ENCODE measurements around the gene CCDC181.
A peak's percentile ranks its signal among the peaks of the same experiment; 100 is the strongest.

CCDC181 gene

GRCh38 chr1:169368406-169368769 lies 58.9 kb downstream of the CCDC181 start:
- DNase-seq (ENCODE audit: insufficient read length, low spot score) (no peak), FAIRE-seq (no peak)
- TF ChIP-seq POLR2A (IDR thresholded peaks at IDR 0.05; ENCODE audit: low read depth, low read length) (no peak), SPI1 (IDR thresholded peaks at IDR 0.05; ENCODE audit: low read depth, low read length) (no peak), POLR2AphosphoS5 (IDR thresholded peaks at IDR 0.05; ENCODE audit: low read depth, low read length) (no peak), POU2F2 (IDR thresholded peaks at IDR 0.05; ENCODE audit: low read depth, low read length) (no peak), TAF1 (IDR thresholded peaks at IDR 0.05; ENCODE audit: low read depth, low read length) (no peak), PAX5 (IDR thresholded peaks at IDR 0.05; ENCODE audit: insufficient read depth, low read length, severe bottlenecking) (no peak)

GRCh38 chr1:169367686-169368405 lies 59.4 kb downstream of the CCDC181 start, which contains the start of the genes BLZF1 and NME7:
Gene BLZF1 (plus strand): TSS chr1:169368195. CDS start chr1:169369523, 1,328 bp downstream.
Gene NME7 (minus strand): TSS chr1:169367797. CDS start chr1:169367710, 87 bp downstream.
- peak; percentile 50; the same call in 1 of the 2 replicates for TF ChIP-seq POLR2A (IDR thresholded peaks at IDR 0.05; ENCODE audit: low read depth, low read length)
- TF ChIP-seq SPI1 (IDR thresholded peaks at IDR 0.05; ENCODE audit: low read depth, low read length) = peak; percentile 59
- TF ChIP-seq PAX5 (IDR thresholded peaks at IDR 0.05; ENCODE audit: insufficient read depth, low read length, severe bottlenecking) = no peak
- DNase-seq (ENCODE audit: insufficient read length, low spot score) (peak; percentile 39), FAIRE-seq (peak; percentile 100)

DNA sequence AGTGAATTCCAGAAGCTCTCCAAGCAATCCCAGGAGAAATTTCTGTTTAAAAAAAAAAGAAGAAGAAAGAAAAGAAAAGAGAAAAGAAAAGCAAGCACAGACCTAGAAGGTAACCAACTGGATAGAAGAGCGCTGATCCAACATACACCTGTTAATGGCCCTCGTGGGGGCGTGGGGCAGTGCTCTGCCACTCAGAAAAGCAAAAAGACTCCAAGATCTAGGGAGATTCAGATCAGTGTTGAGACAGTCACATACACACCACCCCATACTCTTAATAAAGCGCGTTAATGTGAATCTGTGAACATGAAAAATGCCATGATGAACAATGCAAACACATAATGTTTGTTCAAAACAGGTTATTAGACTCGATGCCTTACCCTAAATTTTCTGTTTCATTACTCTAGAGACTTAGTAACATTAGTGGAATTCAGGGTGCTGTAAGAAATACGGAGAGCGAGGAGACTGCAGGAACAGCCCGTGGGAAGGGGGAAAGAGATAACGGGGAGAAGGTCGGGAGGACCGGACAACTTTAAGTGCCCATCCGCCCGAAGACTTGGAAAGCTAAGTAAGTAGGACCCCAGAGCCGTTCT lies 60.1 kb downstream of the CCDC181 start:
- FAIRE-seq (no peak), DNase-seq (ENCODE audit: insufficient read length, low spot score) (no peak)
- no peak for TF ChIP-seq POLR2A (IDR thresholded peaks at IDR 0.05; ENCODE audit: low read depth, low read length)
- TF ChIP-seq TAF1 (IDR thresholded peaks at IDR 0.05; ENCODE audit: low read depth, low read length) = no peak
- TF ChIP-seq POLR2AphosphoS5 (IDR thresholded peaks at IDR 0.05; ENCODE audit: low read depth, low read length) = no peak
- no peak for TF ChIP-seq PAX5 (IDR thresholded peaks at IDR 0.05; ENCODE audit: insufficient read depth, low read length, severe bottlenecking)
- no peak for TF ChIP-seq POU2F2 (IDR thresholded peaks at IDR 0.05; ENCODE audit: low read depth, low read length)
- no peak for TF ChIP-seq SPI1 (IDR thresholded peaks at IDR 0.05; ENCODE audit: low read depth, low read length)

GRCh38 chr1:169364948-169365347 lies 62.3 kb downstream of the CCDC181 start:
- TF ChIP-seq TAF1 (IDR thresholded peaks at IDR 0.05; ENCODE audit: low read depth, low read length) (no peak), PAX5 (IDR thresholded peaks at IDR 0.05; ENCODE audit: insufficient read depth, low read length, severe bottlenecking) (no peak), POLR2A (IDR thresholded peaks at IDR 0.05; ENCODE audit: low read depth, low read length) (no peak), POU2F2 (IDR thresholded peaks at IDR 0.05; ENCODE audit: low read depth, low read length) (no peak), SPI1 (IDR thresholded peaks at IDR 0.05; ENCODE audit: low read depth, low read length) (no peak), POLR2AphosphoS5 (IDR thresholded peaks at IDR 0.05; ENCODE audit: low read depth, low read length) (no peak)
- no peak for DNase-seq (ENCODE audit: insufficient read length, low spot score)
- no peak for FAIRE-seq

DNA sequence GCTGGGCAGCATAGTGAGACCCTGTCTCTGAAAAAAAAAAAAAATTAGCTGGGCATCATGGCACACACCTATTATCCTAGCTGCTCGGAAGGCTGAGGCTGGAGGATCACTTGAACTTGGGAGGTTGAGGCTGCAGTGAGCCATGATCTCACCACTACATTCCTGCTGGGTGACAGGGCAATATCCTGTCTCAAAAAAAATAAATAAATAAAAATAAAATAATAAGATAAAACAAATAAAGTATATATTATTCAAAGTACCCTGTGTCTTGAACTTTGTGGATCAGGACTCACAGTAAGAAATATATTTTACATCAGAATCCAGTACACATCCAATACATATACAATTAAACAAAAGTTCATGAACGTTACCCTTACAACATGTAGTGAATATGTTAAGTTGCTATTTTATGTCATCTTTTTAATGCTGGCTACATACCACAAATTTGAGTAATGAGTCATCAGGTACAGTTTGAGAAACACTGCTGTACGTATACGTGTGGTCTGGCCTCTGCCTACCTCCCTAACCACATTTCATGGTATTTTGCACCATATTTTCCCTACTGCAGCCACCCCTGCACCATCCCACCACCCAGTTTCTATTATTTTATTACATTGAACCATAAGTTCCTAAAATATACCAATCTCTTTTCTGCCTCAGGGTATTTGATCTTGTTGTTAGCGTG lies 64.1 kb downstream of the CCDC181 start:
- FAIRE-seq (peak; percentile 94), DNase-seq (ENCODE audit: insufficient read length, low spot score) (no peak)
- TF ChIP-seq POLR2AphosphoS5 (IDR thresholded peaks at IDR 0.05; ENCODE audit: low read depth, low read length) = no peak
- TF ChIP-seq POLR2A (IDR thresholded peaks at IDR 0.05; ENCODE audit: low read depth, low read length) = no peak
- TF ChIP-seq POU2F2 (IDR thresholded peaks at IDR 0.05; ENCODE audit: low read depth, low read length) = peak; percentile 76
- TF ChIP-seq SPI1 (IDR thresholded peaks at IDR 0.05; ENCODE audit: low read depth, low read length) = no peak

DNA sequence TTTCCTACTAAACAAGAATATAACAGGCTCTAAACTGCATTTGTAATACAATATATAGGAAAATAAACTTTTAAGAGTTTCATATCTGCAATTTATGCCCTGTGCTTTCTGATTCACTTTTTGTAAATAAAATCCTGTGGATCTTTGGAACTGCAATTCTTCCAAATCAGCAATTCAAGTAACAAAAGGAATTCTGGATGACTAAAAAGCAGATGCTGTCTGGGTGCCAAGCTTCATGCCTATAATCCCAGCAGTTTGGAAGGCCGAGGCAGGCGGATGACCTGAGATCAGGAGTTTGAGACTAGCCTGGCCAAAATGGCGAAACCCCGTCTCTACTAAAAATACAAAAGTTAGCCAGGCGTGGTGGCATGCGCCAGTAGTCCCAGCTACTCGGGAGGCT lies 66.0 kb downstream of the CCDC181 start:
- TF ChIP-seq POLR2A (IDR thresholded peaks at IDR 0.05; ENCODE audit: low read depth, low read length) = no peak
- TF ChIP-seq PAX5 (IDR thresholded peaks at IDR 0.05; ENCODE audit: insufficient read depth, low read length, severe bottlenecking) = no peak
- TF ChIP-seq POLR2AphosphoS5 (IDR thresholded peaks at IDR 0.05; ENCODE audit: low read depth, low read length) = no peak
- no peak for TF ChIP-seq POU2F2 (IDR thresholded peaks at IDR 0.05; ENCODE audit: low read depth, low read length)
- TF ChIP-seq SPI1 (IDR thresholded peaks at IDR 0.05; ENCODE audit: low read depth, low read length) = no peak
- no peak for TF ChIP-seq TAF1 (IDR thresholded peaks at IDR 0.05; ENCODE audit: low read depth, low read length)
- no peak for FAIRE-seq

DNA sequence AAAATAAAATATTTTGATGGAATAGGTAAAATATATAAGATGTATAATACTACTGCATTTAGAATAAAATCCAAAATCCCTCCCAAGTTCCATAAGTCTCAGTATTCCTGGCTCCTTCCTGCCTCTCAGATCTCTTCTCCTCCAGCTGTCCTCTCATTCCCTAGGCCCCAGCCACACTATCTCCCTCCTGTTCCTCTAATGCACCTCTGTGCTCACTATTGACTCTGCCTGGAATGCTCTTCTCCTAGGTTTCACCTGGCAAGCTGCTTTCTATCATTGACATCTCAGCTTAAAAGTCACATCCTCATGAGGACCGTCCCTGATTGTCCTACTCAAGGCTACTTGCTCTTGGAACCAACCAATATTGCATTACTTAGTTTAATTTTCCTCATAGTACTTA lies 66.9 kb downstream of the CCDC181 start:
- no peak for TF ChIP-seq PAX5 (IDR thresholded peaks at IDR 0.05; ENCODE audit: insufficient read depth, low read length, severe bottlenecking)
- no peak for TF ChIP-seq POU2F2 (IDR thresholded peaks at IDR 0.05; ENCODE audit: low read depth, low read length)
- no peak for TF ChIP-seq TAF1 (IDR thresholded peaks at IDR 0.05; ENCODE audit: low read depth, low read length)
- TF ChIP-seq SPI1 (IDR thresholded peaks at IDR 0.05; ENCODE audit: low read depth, low read length) = no peak
- TF ChIP-seq POLR2AphosphoS5 (IDR thresholded peaks at IDR 0.05; ENCODE audit: low read depth, low read length) = no peak
- TF ChIP-seq POLR2A (IDR thresholded peaks at IDR 0.05; ENCODE audit: low read depth, low read length) = no peak
- no peak for DNase-seq (ENCODE audit: insufficient read length, low spot score)
- FAIRE-seq = no peak

More for the DNA sequence above, 66.0 kb downstream of the CCDC181 start:
- DNase-seq (ENCODE audit: insufficient read length, low spot score) = no peak

GRCh38 chr1:169348383-169349036 lies 78.8 kb downstream of the CCDC181 start:
- no peak for TF ChIP-seq PAX5 (IDR thresholded peaks at IDR 0.05; ENCODE audit: insufficient read depth, low read length, severe bottlenecking)
- no peak for TF ChIP-seq POU2F2 (IDR thresholded peaks at IDR 0.05; ENCODE audit: low read depth, low read length)
- no peak for TF ChIP-seq POLR2AphosphoS5 (IDR thresholded peaks at IDR 0.05; ENCODE audit: low read depth, low read length)
- no peak for TF ChIP-seq SPI1 (IDR thresholded peaks at IDR 0.05; ENCODE audit: low read depth, low read length)
- TF ChIP-seq POLR2A (IDR thresholded peaks at IDR 0.05; ENCODE audit: low read depth, low read length) = no peak
- no peak for TF ChIP-seq TAF1 (IDR thresholded peaks at IDR 0.05; ENCODE audit: low read depth, low read length)
- no peak for DNase-seq (ENCODE audit: insufficient read length, low spot score)
- peak; percentile 74 for FAIRE-seq

Data from GM12891 (cell line).